HCT116 (cell line): ENCODE results near the gene PLEKHN1. TPM values are rescaled to one million over a fixed set of nuclear protein-coding genes. Genes with fewer than 3 reads are reported as not detected.

Experiments
- ATAC-seq: fragments of 200-7000 bp; cut with Tn5 transposase; 2 replicates; pipeline ENCODE4 v1.9.1; 2020; ENCODE audit warnings: mild to moderate bottlenecking, moderate library complexity
- BruUV-seq: library from RNA; stranded (reverse); fragments of 400-500 nt; replicated peaks from 2 replicates; lab custom pipeline; 2021; lab: Mats Ljungman, UMichigan
- CTCF ChIA-PET: fragments of 300-600 bp; sonication (Branson Sonifier 250); formaldehyde crosslinking; loops from one replicate; lab custom pipeline; 2021; ENCODE audit warnings: antibody characterized with exemption; lab: Charles Lee
- POLR2A ChIA-PET: fragments of 300-600, 350-600 bp; sonication (Branson Sonifier 250); formaldehyde crosslinking; loops from one replicate; lab custom pipeline; 2021; ENCODE audit warnings: antibody characterized with exemption; lab: Charles Lee
- RAD21 ChIA-PET, 2 experiments: fragments of 300-600 bp; sonication (Branson Sonifier 250); formaldehyde crosslinking; loops; one replicate each; lab custom pipeline; 2023; ENCODE audit warnings: low total read pairs in 2 of 2; ENCODE audit not compliant: uncharacterized antibody in 2 of 2, unreplicated experiment in 2 of 2, low non-redundant PET in 1 of 2; lab: Charles Lee
- DNase-seq: peaks from one replicate; pipeline ENCODE4 v3.0.0-alpha.2; 2010; ENCODE audit warnings: low read depth, low spot score
- H2AFZ ChIP-seq: fragments of 200-600 bp; shearing (Covaris generic), sonication (generic); 2 replicates; pipeline ENCODE4 v1.6.1; 2017; ENCODE audit warnings: low read depth, mixed run types, mixed read lengths, antibody characterized with exemption, low read length; ENCODE audit not compliant: poor library complexity, severe bottlenecking
- H3K27ac ChIP-seq: 2 replicates; pipeline ENCODE4 v1.5.1; 2012; ENCODE audit warnings: low read depth, low read length
- H3K27me3 ChIP-seq: fragments of 200-600 bp; sonication (generic); 2 replicates; pipeline ENCODE4 v1.6.1; 2016; ENCODE audit warnings: mixed run types, low read length, mixed read lengths; ENCODE audit not compliant: insufficient read depth
- H3K36me3 ChIP-seq, 2 experiments: fragments of 200-500 bp in 1 of 2; fragments of 200-600 bp in 1 of 2; sonication (Bioruptor generic) in 1 of 2; sonication (generic) in 1 of 2; 2 replicates each; pipeline versions ENCODE4 v1.5.1 to v1.6.1; 2014 to 2016; ENCODE audit warnings: low read length in 2 of 2, inconsistent platforms in 1 of 2, mixed read lengths in 1 of 2, mixed run types in 1 of 2; ENCODE audit not compliant: insufficient read depth in 2 of 2, control insufficient read depth in 1 of 2
- H3K4me1 ChIP-seq, 2 experiments: fragments of 200-600 bp in 1 of 2; sonication (generic) in 1 of 2; 2 replicates each; pipeline versions ENCODE4 v1.5.1 to v1.6.1; 2012 to 2017; ENCODE audit warnings: low read length in 2 of 2, inconsistent platforms in 1 of 2, mild to moderate bottlenecking in 1 of 2, mixed read lengths in 1 of 2, mixed run types in 1 of 2, moderate library complexity in 1 of 2; ENCODE audit not compliant: insufficient read depth in 2 of 2, control insufficient read depth in 1 of 2
- H3K4me2 ChIP-seq: fragments of 200-600 bp; sonication (generic); 2 replicates; pipeline ENCODE4 v1.6.1; 2017; ENCODE audit warnings: mixed run types, low read length, mixed read lengths
- H3K4me3 ChIP-seq, 2 experiments: fragments of 200-600 bp in 1 of 2; sonication (generic) in 1 of 2; replicated peaks in 1 of 2; 2 replicates each; pipeline ENCODE4 v1.5.1; 2011 to 2016; ENCODE audit warnings: low read length in 2 of 2, control low read depth in 1 of 2, low read depth in 1 of 2, mild to moderate bottlenecking in 1 of 2, mixed read lengths in 1 of 2, mixed run types in 1 of 2
- H3K79me2 ChIP-seq: fragments of 200-600 bp; sonication (generic); 2 replicates; pipeline ENCODE4 v1.6.1; 2017; ENCODE audit warnings: mild to moderate bottlenecking, mixed run types, low read length, moderate library complexity, mixed read lengths; ENCODE audit not compliant: insufficient read depth
- H3K9ac ChIP-seq: fragments of 200-600 bp; sonication (generic); 2 replicates; pipeline ENCODE4 v1.6.1; 2016; ENCODE audit warnings: low read length, mixed read lengths
- H3K9me2 ChIP-seq: fragments of 200-600 bp; sonication (generic), shearing (Covaris generic); 2 replicates; pipeline ENCODE4 v1.6.1; 2017; ENCODE audit warnings: mixed run types, mild to moderate bottlenecking, moderate library complexity; ENCODE audit not compliant: insufficient read depth
- H3K9me3 ChIP-seq, 2 experiments: fragments of 200-500 bp in 1 of 2; fragments of 200-600 bp in 1 of 2; sonication (Bioruptor generic) in 1 of 2; sonication (generic) in 1 of 2; 2 replicates each; pipeline ENCODE4 v1.6.1; 2014 to 2017; ENCODE audit warnings: low read length in 2 of 2, mixed read lengths in 2 of 2, inconsistent platforms in 1 of 2, low read depth in 1 of 2, mild to moderate bottlenecking in 1 of 2, mixed run types in 1 of 2, moderate library complexity in 1 of 2; ENCODE audit not compliant: control insufficient read depth in 1 of 2, insufficient read depth in 1 of 2
- H4K20me1 ChIP-seq: fragments of 200-600 bp; sonication (generic), shearing (Covaris generic); 2 replicates; pipeline ENCODE4 v1.6.1; 2017; ENCODE audit warnings: mixed run types, mild to moderate bottlenecking, moderate library complexity; ENCODE audit not compliant: insufficient read depth
- CEBPB ChIP-seq: IDR thresholded peaks from 2 replicates; pipeline ENCODE4 v1.6.1; 2012; ENCODE audit warnings: low read depth
- ELF1 ChIP-seq: IDR thresholded peaks from 2 replicates; pipeline ENCODE4 v1.6.1; 2012; ENCODE audit warnings: low read depth, borderline replicate concordance
- EZH2 ChIP-seq: fragments of 200-600 bp; sonication (generic); IDR thresholded peaks from 2 replicates; pipeline ENCODE4 v1.6.1; 2017; ENCODE audit warnings: antibody characterized with exemption, mixed run types
- JUND ChIP-seq: IDR thresholded peaks from 2 replicates; pipeline ENCODE4 v1.6.1; 2012
- POLR2A ChIP-seq: IDR thresholded peaks from 2 replicates; pipeline ENCODE4 v1.7.0; 2011; ENCODE audit warnings: borderline replicate concordance; ENCODE audit not compliant: insufficient read depth, insufficient read length; ENCODE audit errors: extremely low read depth
- RAD21 ChIP-seq: IDR thresholded peaks from 2 replicates; pipeline ENCODE4 v1.6.1; 2012; ENCODE audit warnings: low read depth, mild to moderate bottlenecking
- REST ChIP-seq: IDR thresholded peaks from 2 replicates; pipeline ENCODE4 v1.6.1; 2012; ENCODE audit warnings: low read depth
- SIN3A ChIP-seq: IDR thresholded peaks from 2 replicates; pipeline ENCODE4 v1.6.1; 2012; ENCODE audit warnings: low read depth
- SRF ChIP-seq: IDR thresholded peaks from 2 replicates; pipeline ENCODE4 v1.6.1; 2012; ENCODE audit warnings: low read depth
- TCF7L2 ChIP-seq: IDR thresholded peaks from 2 replicates; pipeline ENCODE4 v1.7.0; 2011; ENCODE audit warnings: borderline replicate concordance, inconsistent platforms; ENCODE audit not compliant: insufficient read depth, insufficient read length; ENCODE audit errors: extremely low read depth
- YY1 ChIP-seq: IDR thresholded peaks from 2 replicates; pipeline ENCODE4 v1.6.1; 2011; ENCODE audit warnings: low read length, low read depth, moderate library complexity, mild to moderate bottlenecking; ENCODE audit not compliant: insufficient replicate concordance; ENCODE audit errors: extremely low read depth
- ZBTB33 ChIP-seq: IDR thresholded peaks from 2 replicates; pipeline ENCODE4 v1.6.1; 2011; ENCODE audit warnings: mild to moderate bottlenecking, low read length, moderate library complexity; ENCODE audit not compliant: insufficient replicate concordance; ENCODE audit errors: extremely low read depth
- ZFX ChIP-seq: fragments of 450-650 bp; IDR thresholded peaks from 2 replicates; pipeline ENCODE4 v1.6.1; 2017
- intact Hi-C: fragments of 100-400 bp; cut with micrococcal nuclease; formaldehyde crosslinking; loops from 2 replicates; pipeline ENCODE4 v1.10.0; 2022
- total RNA-seq: library from RNA; stranded (reverse); gene quantifications from one replicate; pipeline ENCODE4 v1.2.1, GENCODE V29; 2021; ENCODE audit not compliant: unreplicated experiment

The PLEKHN1 gene
- total RNA-seq, 1 experiment from 2014 or later, result 11.6 TPM

GRCh38 chr1:950268-950667 lies 16.0 kb upstream of the PLEKHN1 start:
- H3K4me2 ChIP-seq, result no peak overlapping the region
- H3K36me3 ChIP-seq, result peaks cover 37 to 88% of the 10 kb centered on the region in 2 experiments
- ATAC-seq, result no peak
- no peak for TF ChIP-seq JUND
- no peak for TF ChIP-seq ZBTB33
- TF ChIP-seq RAD21, result no peak
- no peak for TF ChIP-seq SIN3A
- no peak for TF ChIP-seq ZFX
- TF ChIP-seq, all 23 proteins: peak for 0
- POLR2A ChIA-PET, result no interaction called here
- no peak for DNase-seq
- CTCF ChIA-PET, result no interaction called here
- no peak overlapping the region for H3K27ac ChIP-seq
- no peak overlapping the region for H3K4me3 ChIP-seq
- no peaks in the 10 kb centered on the region for H3K4me1 ChIP-seq
- H3K9ac ChIP-seq, result no peak overlapping the region
- no peaks in the 10 kb centered on the region for H3K27me3 ChIP-seq
- intact Hi-C loops, result no loop called here
- no TSS peak for BruUV-seq
- H3K9me3 ChIP-seq, result no peaks in the 10 kb centered on the region
- no peak overlapping the region for H2AFZ ChIP-seq
- no peaks in the 10 kb centered on the region for H4K20me1 ChIP-seq
- no peaks in the 10 kb centered on the region for H3K9me2 ChIP-seq
- RAD21 ChIA-PET, result no interaction called here
- peaks cover 28% of the 10 kb centered on the region; the same call in 1 of the 2 replicates for H3K79me2 ChIP-seq

- Histone ChIP-seq H3K9me3 (no peaks in the 10 kb centered on the region), H3K4me3 (no peak overlapping the region), H3K27ac (no peak overlapping the region), H3K79me2 (peaks cover 34% of the 10 kb centered on the region; the same call in 1 of the 2 replicates), H3K27me3 (no peaks in the 10 kb centered on the region), H2AFZ (no peak overlapping the region), H3K9ac (no peak overlapping the region), H3K4me1 (no peaks in the 10 kb centered on the region), H3K4me2 (no peak overlapping the region), H3K9me2 (no peaks in the 10 kb centered on the region), H3K36me3 (peaks cover 41 to 83% of the 10 kb centered on the region in 2 experiments), H4K20me1 (no peaks in the 10 kb centered on the region)
- ATAC-seq (no peak), DNase-seq (no peak)
- intact Hi-C loops, result no loop called here
- CTCF ChIA-PET, result no interaction called here
- RAD21 ChIA-PET, result no interaction called here
- POLR2A ChIA-PET, result no interaction called here
- BruUV-seq, result no TSS peak
- TF ChIP-seq JUND (no peak), ZFX (no peak), SIN3A (no peak), YY1 (no peak), ELF1 (no peak), RAD21 (no peak), TCF7L2 (no peak), ZBTB33 (no peak), EZH2 (no peak), POLR2A (no peak), SRF (no peak), CEBPB (no peak), REST (no peak)
These were observed 15.4 kb upstream of the PLEKHN1 start for GRCh38 chr1:950881-951280.
